NCI-H146 treated with DMSO at 0.1 percent for 48 hours (cell line): ENCODE results near the gene TMED7.
A peak's percentile ranks its signal among the peaks of the same experiment; 100 is the strongest.
"Not testable (repeated sequence)": the region's sequence is repeated elsewhere in the genome, so short reads cannot be mapped to it uniquely, and the experiment has no call there.

Experiments
- DNase-seq: peaks from one replicate; lab custom pipeline; 2025; ENCODE audit not compliant: unreplicated experiment; lab: John Stamatoyannopoulos, UW

TMED7 gene

DNA sequence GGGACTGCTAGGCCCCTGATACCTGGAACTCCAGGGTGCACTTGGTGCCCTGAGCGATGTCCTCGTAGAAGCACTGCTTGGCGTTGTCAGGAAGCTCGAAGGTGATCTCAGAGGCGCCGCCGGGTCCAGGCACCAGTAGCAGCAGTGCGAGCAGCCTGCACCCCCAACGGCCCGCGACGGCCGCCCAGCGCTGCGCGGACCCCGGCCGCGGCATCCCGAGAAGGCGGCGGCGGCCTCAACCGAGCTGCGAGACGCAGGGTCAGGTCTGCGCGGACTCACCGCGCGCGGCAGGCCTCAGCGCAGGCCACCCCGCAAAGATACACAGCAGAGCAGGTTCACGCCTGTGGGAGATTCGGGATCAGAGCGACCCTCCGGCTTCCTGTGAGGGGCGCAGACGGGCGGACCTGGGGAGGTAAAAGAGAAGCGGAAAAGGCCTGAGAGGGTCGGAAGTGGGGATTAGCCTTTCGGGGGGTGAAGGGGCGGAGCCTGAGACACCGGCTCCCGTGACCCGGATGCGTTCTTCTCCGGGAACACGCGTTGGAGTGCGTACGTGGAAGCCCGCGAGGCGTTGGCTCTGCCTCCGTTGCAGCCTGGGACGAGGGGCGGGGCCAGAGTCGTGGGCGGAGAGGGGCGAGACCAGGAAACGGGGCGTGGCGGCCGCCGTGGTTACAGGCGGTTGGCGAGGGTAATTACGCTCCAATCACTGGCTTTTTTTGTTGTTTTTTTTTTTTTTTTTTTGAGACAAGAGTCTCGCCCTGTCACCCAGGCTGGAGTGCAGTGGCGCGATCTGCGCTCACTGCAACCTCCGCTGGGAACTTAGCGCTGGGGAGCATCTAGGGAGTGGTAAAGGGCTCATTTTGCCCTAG, at the start of gene TMED7:
Gene TMED7 (minus strand): TSS at position 458 of the 866 bp plus-strand sequence. CDS start 244 bp downstream, at position 214.
- peak; percentile 96 for DNase-seq

GRCh38 chr5:115674782-115675181, 48.9 kb upstream of the TMED7 start:
- DNase-seq = not testable (repeated sequence)

GRCh38 chr5:115673596-115673995, 47.8 kb upstream of the TMED7 start:
- no peak for DNase-seq

- no peak for DNase-seq
These were observed 46.1 kb upstream of the TMED7 start for GRCh38 chr5:115671939-115672338.

- DNase-seq = no peak
These were observed 40.2 kb upstream of the TMED7 start for GRCh38 chr5:115666023-115666422.

DNA sequence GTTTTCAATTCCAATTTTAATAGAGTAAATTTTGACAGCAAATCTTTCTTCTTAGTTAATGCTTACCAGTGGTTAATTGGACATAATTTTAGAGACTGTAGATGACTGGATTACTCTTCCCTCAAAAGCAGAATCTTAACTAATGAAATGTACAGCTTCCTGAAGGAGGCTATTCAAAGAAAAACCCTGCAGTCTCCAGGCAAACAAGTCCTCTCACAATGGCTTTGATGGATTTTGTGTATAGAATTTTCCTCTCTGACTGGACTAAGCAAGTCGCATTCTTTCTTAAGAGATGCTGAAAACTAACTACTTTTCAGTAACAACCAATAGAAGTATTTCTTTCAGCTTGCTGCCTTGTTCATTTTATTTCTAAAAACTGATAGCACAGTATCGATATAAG, 35.7 kb upstream of the TMED7 start:
- DNase-seq = no peak

DNA sequence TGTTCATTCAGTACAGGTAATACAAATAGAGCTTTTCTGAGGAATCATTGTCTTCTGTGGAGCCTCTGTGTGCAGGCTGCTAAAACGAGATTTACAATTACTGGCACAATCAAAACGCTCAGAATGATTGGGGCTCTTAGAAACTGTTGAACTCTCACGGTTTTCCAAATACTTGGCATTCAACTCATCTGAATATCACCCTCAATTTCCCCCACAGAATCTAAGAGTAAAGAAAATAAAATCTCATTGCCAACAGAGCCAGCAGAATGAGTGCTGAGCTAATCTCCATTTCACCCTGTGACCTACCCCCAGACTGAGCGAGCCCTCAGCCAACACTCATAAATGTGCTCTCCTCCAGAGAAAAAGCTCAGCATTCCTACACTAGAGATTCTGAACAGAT, 35.3 kb upstream of the TMED7 start:
- no peak for DNase-seq

DNA sequence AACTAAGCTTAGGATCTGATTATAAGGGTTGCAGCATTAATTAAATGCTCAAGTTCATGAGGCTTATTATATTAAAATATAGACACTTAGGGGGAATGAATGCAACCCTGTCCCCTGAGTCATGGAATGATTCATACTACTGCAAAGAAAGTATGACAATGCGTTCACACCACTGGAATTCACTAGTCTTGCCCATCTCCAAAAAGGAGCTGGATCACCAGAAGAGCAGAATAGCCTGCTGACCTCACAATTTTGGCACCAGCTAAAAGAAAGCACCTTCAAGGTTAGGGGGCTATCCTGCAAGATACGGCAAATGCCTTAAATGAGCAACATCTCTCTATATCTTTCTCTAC, 32.0 kb upstream of the TMED7 start:
- DNase-seq = no peak

DNA sequence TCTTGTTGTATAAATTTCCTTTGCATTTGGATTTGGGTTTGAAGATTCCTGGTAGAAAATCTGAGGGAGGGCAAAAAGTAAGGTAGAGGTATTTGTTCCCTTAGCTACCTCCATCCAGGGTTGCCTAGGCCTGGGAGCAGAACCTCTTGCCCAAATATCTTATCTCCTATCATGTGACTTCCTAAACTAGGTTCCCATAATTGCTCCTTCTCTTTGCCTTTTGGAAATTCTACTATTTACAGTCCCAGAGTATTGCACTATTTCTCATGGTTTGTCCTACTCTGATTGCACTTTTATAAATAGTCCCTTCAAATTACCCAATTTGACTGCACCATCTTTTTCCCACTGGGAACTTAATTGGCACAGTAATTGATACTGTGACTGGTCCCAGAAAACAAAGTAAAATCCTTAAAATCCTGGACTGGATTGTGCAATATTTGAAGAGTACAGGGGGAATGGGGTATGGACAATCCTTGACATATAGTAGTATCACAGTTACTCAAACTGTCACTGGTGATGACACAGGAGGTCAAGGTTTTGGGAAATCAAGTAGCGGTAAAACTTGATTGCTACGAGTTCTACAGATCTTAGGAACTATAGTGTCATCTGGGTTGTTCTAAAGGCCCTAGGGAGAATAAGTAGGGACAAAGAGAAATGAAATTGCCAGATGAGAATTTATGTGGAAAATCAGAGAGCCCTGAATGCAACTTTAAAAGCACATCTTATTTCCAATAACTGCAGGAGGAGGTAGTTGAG, 31.5 kb upstream of the TMED7 start:
- DNase-seq = no peak

DNA sequence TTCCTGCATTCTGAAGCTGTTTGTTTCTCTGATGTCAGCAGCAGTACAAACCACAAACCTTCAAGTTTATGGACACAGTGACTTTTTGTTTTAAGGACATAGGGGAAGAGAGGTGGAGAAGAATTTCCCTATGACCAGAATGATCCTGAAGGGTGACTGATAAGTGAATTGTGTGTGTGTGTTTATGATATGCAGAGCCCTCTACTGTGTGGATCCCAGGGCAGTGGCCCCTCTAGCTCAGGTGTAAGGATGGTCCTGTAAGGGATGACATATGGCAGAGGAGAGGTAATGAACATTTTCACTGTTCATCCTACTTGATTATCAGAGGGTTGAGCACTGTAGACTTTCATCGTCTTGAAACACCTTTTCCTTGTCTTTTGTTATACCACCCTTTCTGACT, 30.6 kb upstream of the TMED7 start:
- DNase-seq = no peak

DNA sequence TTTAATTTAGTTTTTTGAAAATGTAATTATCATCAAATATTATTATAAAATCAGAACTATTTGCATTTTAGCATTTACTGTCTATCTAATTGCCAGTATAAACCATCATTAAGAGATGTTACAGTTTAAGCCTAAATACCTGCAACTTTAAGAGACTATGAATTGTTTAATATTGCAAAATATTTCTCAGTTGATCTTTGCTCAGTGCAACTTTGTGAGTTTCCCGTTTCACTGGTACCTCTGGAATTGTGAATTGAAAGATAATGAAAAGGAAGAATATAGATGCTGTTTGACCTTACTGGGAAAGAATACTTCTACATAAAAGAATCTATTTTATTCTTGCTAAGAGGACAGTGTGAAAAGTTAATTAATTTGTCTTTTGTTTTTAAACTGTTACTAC, 30.2 kb upstream of the TMED7 start:
- DNase-seq = no peak

GRCh38 chr5:115649541-115649940, 23.7 kb upstream of the TMED7 start:
- DNase-seq = no peak

- DNase-seq = no peak
These were observed 22.2 kb upstream of the TMED7 start for GRCh38 chr5:115648056-115648455.

GRCh38 chr5:115645386-115645785, 19.6 kb upstream of the TMED7 start:
- not testable (repeated sequence) for DNase-seq

DNA sequence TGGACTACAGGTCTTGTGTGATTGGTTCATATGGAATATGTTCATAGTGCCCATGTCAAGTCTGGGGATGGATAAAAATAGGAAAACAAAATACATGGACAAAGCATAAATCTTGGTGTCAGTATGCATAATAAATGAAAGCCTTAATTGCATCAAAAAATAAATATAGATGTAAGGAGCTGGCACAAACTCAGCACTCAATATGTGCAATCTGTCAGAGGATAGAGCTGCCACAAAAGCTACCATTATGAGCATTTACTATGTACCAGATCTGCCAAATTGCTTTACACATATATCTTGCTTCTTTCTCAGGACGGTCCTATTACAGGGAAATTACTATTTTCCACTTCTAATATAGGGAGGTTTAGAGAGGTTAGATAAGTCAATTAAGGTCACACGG, 18.2 kb upstream of the TMED7 start:
- DNase-seq = no peak

GRCh38 chr5:115641948-115642347, 16.1 kb upstream of the TMED7 start:
- no peak for DNase-seq

DNA sequence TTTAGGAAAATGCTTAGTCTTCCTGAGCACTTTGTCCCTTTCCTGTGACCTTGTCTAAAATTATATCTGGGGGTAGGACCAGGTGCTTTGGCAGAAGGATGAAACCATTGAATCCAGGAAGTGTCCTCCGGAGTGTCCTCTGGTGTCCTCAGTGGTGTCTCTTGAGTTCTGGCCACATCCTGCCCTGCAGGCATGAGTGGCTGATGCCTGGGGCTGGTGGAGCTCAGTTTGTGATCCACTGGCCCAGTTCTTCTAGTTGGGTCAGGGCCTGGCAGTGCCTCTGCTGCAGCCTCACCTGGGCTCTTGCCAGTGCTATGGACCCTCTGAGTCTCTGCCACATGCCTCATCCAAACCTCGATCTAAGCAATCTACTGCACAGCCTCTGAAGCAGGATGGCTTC, 14.4 kb upstream of the TMED7 start:
- DNase-seq = no peak

- DNase-seq = no peak
These were observed 13.5 kb upstream of the TMED7 start for GRCh38 chr5:115639377-115639776.

GRCh38 chr5:115637507-115637906, 11.7 kb upstream of the TMED7 start:
- no peak for DNase-seq

- no peak for DNase-seq
These were observed 10.2 kb upstream of the TMED7 start for GRCh38 chr5:115636008-115636407.

DNA sequence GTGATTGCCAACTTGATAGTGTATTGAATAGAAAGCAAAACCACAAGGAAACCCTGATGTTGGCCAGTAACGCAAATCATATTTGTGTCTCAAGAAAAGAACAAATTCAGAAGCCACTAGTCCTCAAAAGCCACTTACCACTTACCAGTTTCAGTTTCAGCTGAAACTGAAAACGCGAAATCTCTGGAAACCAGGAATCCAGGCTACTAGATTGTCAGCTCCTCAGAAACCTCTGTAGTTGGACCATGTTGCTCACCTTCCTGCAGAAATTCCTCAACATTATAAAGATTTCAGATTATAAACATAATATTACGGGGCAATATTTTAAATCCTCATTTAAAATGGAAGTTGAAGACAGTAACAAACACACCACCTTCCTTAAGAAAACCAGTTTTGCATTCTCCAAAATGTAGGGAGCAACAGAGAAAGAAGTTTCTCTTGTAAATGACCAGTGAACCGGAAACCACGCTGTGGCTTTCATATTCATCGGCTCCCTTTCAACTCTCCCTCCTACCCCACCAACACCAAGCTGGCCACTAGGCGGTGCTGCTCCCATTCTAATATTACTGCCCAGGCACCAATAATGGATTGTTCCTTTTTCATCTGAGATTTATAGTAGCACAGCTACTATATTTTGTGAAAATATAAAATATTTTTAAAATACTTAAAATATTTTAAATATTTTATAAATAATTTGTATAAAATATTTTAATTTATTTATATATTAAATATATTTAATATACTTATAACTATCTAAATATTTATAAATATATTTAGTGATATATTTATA, 8.7 kb upstream of the TMED7 start:
- peak; percentile 87 for DNase-seq

GRCh38 chr5:115629903-115630302, 4.1 kb upstream of the TMED7 start:
- DNase-seq = no peak
